HEK293 (cell line): Measurements from ENCODE around the gene RBM7.

Source experiments
- CTCF ChIA-PET: fragments of 350-600 bp; formaldehyde crosslinking; extraction: SDS; loops from one replicate; lab custom pipeline; 2021; ENCODE audit warnings: antibody characterized with exemption; lab: Yijun Ruan, JAX
- POLR2A ChIA-PET: fragments of 300-600 bp; formaldehyde crosslinking; extraction: SDS; loops from one replicate; lab custom pipeline; 2020; ENCODE audit warnings: antibody characterized with exemption, inconsistent platforms; lab: Yijun Ruan, JAX
- H3K27ac ChIP-seq: fragments of 200-500 bp; sonication (Bioruptor generic); 2 replicates; pipeline ENCODE4 v1.5.1; 2014; ENCODE audit warnings: low read depth, low read length, control low read depth, inconsistent platforms; ENCODE audit errors: extremely low read depth
- H3K36me3 ChIP-seq, 2 experiments: fragments of 200-500 bp in 1 of 2; sonication (Bioruptor generic) in 1 of 2; 1 replicate in 1 of 2; 2 replicates in 1 of 2; pipeline ENCODE4 v1.5.1; 2014 to 2017; ENCODE audit warnings: inconsistent platforms in 2 of 2, low read length in 2 of 2; ENCODE audit not compliant: control insufficient read depth in 2 of 2, insufficient read depth in 1 of 2
- H3K4me1 ChIP-seq: fragments of 200-500 bp; sonication (Bioruptor generic); 2 replicates; pipeline ENCODE4 v1.5.1; 2014; ENCODE audit warnings: mild to moderate bottlenecking, low read length, inconsistent platforms; ENCODE audit not compliant: control insufficient read depth, insufficient read depth
- H3K4me3 ChIP-seq: 2 replicates; pipeline ENCODE4 v1.5.1; 2011; ENCODE audit warnings: low read depth, mild to moderate bottlenecking, control low read depth, low read length, moderate library complexity
- H3K9me3 ChIP-seq: fragments of 200-500 bp; sonication (Bioruptor generic); 2 replicates; pipeline ENCODE4 v1.5.1; 2014; ENCODE audit warnings: low read depth, low read length, inconsistent platforms; ENCODE audit not compliant: control insufficient read depth, insufficient read depth
- GFI1B ChIP-seq: fragments of 450-650 bp; formaldehyde crosslinking; IDR thresholded peaks from 2 replicates; pipeline ENCODE4 v1.5.1; 2016; ENCODE audit warnings: missing biosample characterization, missing genetic modification characterization
- KLF10 ChIP-seq: fragments of 450-650 bp; IDR thresholded peaks from 2 replicates; pipeline ENCODE4 v1.5.1; 2018; ENCODE audit warnings: missing biosample characterization, mild to moderate bottlenecking, missing genetic modification characterization
- KLF16 ChIP-seq: fragments of 450-650 bp; formaldehyde crosslinking; IDR thresholded peaks from 2 replicates; pipeline ENCODE4 v1.5.1; 2017; ENCODE audit warnings: missing biosample characterization, missing genetic modification characterization
- MZF1 ChIP-seq: fragments of 450-650 bp; formaldehyde crosslinking; IDR thresholded peaks from 2 replicates; pipeline ENCODE4 v1.5.1; 2017; ENCODE audit warnings: missing biosample characterization, missing genetic modification characterization, borderline replicate concordance
- OVOL3 ChIP-seq: fragments of 450-650 bp; formaldehyde crosslinking; IDR thresholded peaks from 2 replicates; pipeline ENCODE4 v1.5.1; 2016; ENCODE audit warnings: missing biosample characterization, missing genetic modification characterization
- PRDM4 ChIP-seq: fragments of 450-650 bp; formaldehyde crosslinking; IDR thresholded peaks from 2 replicates; pipeline ENCODE4 v1.5.1; 2017; ENCODE audit warnings: missing biosample characterization, missing genetic modification characterization
- SP7 ChIP-seq: fragments of 450-650 bp; formaldehyde crosslinking; IDR thresholded peaks from 2 replicates; pipeline ENCODE4 v1.5.1; 2016; ENCODE audit warnings: missing biosample characterization, missing genetic modification characterization
- ZBTB17 ChIP-seq: fragments of 450-650 bp; formaldehyde crosslinking; IDR thresholded peaks from 2 replicates; pipeline ENCODE4 v1.5.1; 2016; ENCODE audit warnings: missing biosample characterization, missing genetic modification characterization
- ZBTB21 ChIP-seq: fragments of 450-650 bp; formaldehyde crosslinking; IDR thresholded peaks from 2 replicates; pipeline ENCODE4 v1.5.1; 2017; ENCODE audit warnings: missing biosample characterization, missing genetic modification characterization
- ZBTB6 ChIP-seq: fragments of 450-650 bp; formaldehyde crosslinking; IDR thresholded peaks from 2 replicates; pipeline ENCODE4 v1.5.1; 2017; ENCODE audit warnings: missing biosample characterization, missing genetic modification characterization
- ZFP37 ChIP-seq: fragments of 450-650 bp; formaldehyde crosslinking; IDR thresholded peaks from 2 replicates; pipeline ENCODE4 v1.5.1; 2016; ENCODE audit warnings: missing biosample characterization, missing genetic modification characterization
- ZNF10 ChIP-seq: fragments of 450-650 bp; formaldehyde crosslinking; IDR thresholded peaks from 2 replicates; pipeline ENCODE4 v1.5.1; 2017; ENCODE audit warnings: missing biosample characterization, missing genetic modification characterization
- ZNF132 ChIP-seq: fragments of 450-650 bp; formaldehyde crosslinking; IDR thresholded peaks from 2 replicates; pipeline ENCODE4 v1.5.1; 2017; ENCODE audit warnings: missing biosample characterization, missing genetic modification characterization, borderline replicate concordance
- ZNF211 ChIP-seq: fragments of 450-650 bp; formaldehyde crosslinking; IDR thresholded peaks from 2 replicates; pipeline ENCODE4 v1.5.1; 2016; ENCODE audit warnings: low read depth, missing biosample characterization, missing genetic modification characterization
- ZNF214 ChIP-seq: fragments of 450-650 bp; formaldehyde crosslinking; IDR thresholded peaks from 2 replicates; pipeline ENCODE4 v1.5.1; 2017; ENCODE audit warnings: missing biosample characterization, mild to moderate bottlenecking, missing genetic modification characterization, borderline replicate concordance
- ZNF280C ChIP-seq: fragments of 450-650 bp; formaldehyde crosslinking; IDR thresholded peaks from 2 replicates; pipeline ENCODE4 v1.5.1; 2016; ENCODE audit warnings: missing biosample characterization, missing genetic modification characterization
- ZNF341 ChIP-seq: fragments of 450-650 bp; formaldehyde crosslinking; IDR thresholded peaks from 2 replicates; pipeline ENCODE4; 2016; ENCODE audit warnings: low read depth, missing biosample characterization, missing genetic modification characterization
- ZNF354C ChIP-seq: fragments of 450-650 bp; formaldehyde crosslinking; IDR thresholded peaks from 2 replicates; pipeline ENCODE4 v1.5.1; 2016; ENCODE audit warnings: missing biosample characterization, missing genetic modification characterization, low read depth, borderline replicate concordance
- ZNF404 ChIP-seq: fragments of 450-650 bp; formaldehyde crosslinking; IDR thresholded peaks from 2 replicates; pipeline ENCODE4 v1.5.1; 2017; ENCODE audit warnings: missing biosample characterization, missing genetic modification characterization
- ZNF433 ChIP-seq: fragments of 450-650 bp; formaldehyde crosslinking; IDR thresholded peaks from 2 replicates; pipeline ENCODE4 v1.5.1; 2016; ENCODE audit warnings: missing biosample characterization, missing genetic modification characterization, low read depth
- ZNF518A ChIP-seq: fragments of 450-650 bp; formaldehyde crosslinking; conservative IDR thresholded peaks from 2 replicates; pipeline ENCODE4 v1.5.1; 2016; ENCODE audit warnings: low read depth, missing biosample characterization, missing genetic modification characterization
- ZNF544 ChIP-seq: fragments of 450-650 bp; formaldehyde crosslinking; IDR thresholded peaks from 2 replicates; pipeline ENCODE4 v1.5.0; 2017; ENCODE audit warnings: missing biosample characterization, missing genetic modification characterization
- ZNF560 ChIP-seq: fragments of 450-650 bp; formaldehyde crosslinking; IDR thresholded peaks from 2 replicates; pipeline ENCODE4 v1.5.1; 2017; ENCODE audit warnings: missing biosample characterization, missing genetic modification characterization, borderline replicate concordance
- ZNF621 ChIP-seq: fragments of 450-650 bp; formaldehyde crosslinking; IDR thresholded peaks from 2 replicates; pipeline ENCODE4 v1.5.1; 2017; ENCODE audit warnings: missing biosample characterization, missing genetic modification characterization
- ZNF639 ChIP-seq: fragments of 450-650 bp; formaldehyde crosslinking; IDR thresholded peaks from 2 replicates; pipeline ENCODE4 v1.5.1; 2016; ENCODE audit warnings: missing biosample characterization, missing genetic modification characterization

RBM7 gene

GRCh38 chr11:114426280-114426679 is 25.8 kb downstream of the RBM7 start:
- CTCF ChIA-PET = interaction anchor here (0.6 kb wide), 1 partner anchor 39 kb away, joined by 3 read pairs; no protein-coding TSS in a partner anchor
- POLR2A ChIA-PET = no interaction called here
- no peak overlapping the region for H3K4me3 ChIP-seq

GRCh38 chr11:114430290-114430689 is 29.8 kb downstream of the RBM7 start:
- ChIA-PET CTCF (interaction anchor here (0.7 kb wide), 1 partner anchor 18 kb away, joined by 3 read pairs; no protein-coding TSS in a partner anchor), POLR2A (no interaction called here)
- H3K36me3 ChIP-seq = peaks cover 0 to 5% of the 10 kb centered on the region in 2 experiments; a peak in 1 of 3 replicates
- no peak overlapping the region for H3K27ac ChIP-seq
- no peak overlapping the region for H3K4me3 ChIP-seq
- no peaks in the 10 kb centered on the region for H3K4me1 ChIP-seq
- no peaks in the 10 kb centered on the region for H3K9me3 ChIP-seq
- TF ChIP-seq ZBTB21 (tag by site-specific recombination) = no peak
- no peak for TF ChIP-seq OVOL3 (tag by site-specific recombination)
- no peak for TF ChIP-seq ZFP37 (tag by site-specific recombination)
- no peak for TF ChIP-seq GFI1B (tag by site-specific recombination)
- TF ChIP-seq ZNF544 (tag by site-specific recombination) = no peak
- TF ChIP-seq ZNF354C (tag by site-specific recombination) = no peak
- no peak for TF ChIP-seq ZNF639 (tag by site-specific recombination)
- TF ChIP-seq ZBTB6 = no peak
- no peak for TF ChIP-seq ZNF10
- no peak for TF ChIP-seq ZNF132 (tag by site-specific recombination)
- TF ChIP-seq SP7 (tag by site-specific recombination) = no peak
- TF ChIP-seq ZNF211 (tag by site-specific recombination) = no peak
- TF ChIP-seq ZNF518A (tag by site-specific recombination) = no peak
- TF ChIP-seq ZNF280C (tag by site-specific recombination) = no peak
- no peak for TF ChIP-seq MZF1 (tag by site-specific recombination)
- no peak for TF ChIP-seq ZNF433 (tag by site-specific recombination)
- no peak for TF ChIP-seq ZNF214

More at GRCh38 chr11:114426280-114426679, 25.8 kb downstream of the RBM7 start:
- TF ChIP-seq ZNF341 (tag by site-specific recombination) (no peak), KLF16 (tag by site-specific recombination) (no peak), ZNF404 (tag by site-specific recombination) (no peak), ZNF560 (no peak), KLF10 (tag by site-specific recombination) (no peak), PRDM4 (no peak), ZBTB17 (tag by site-specific recombination) (no peak), ZNF621 (tag by site-specific recombination) (no peak)
- Histone ChIP-seq H3K36me3 (peaks cover 0 to 6% of the 10 kb centered on the region in 2 experiments; a peak in 1 of 3 replicates), H3K4me1 (no peaks in the 10 kb centered on the region), H3K27ac (no peak overlapping the region), H3K9me3 (no peaks in the 10 kb centered on the region)
